ENCODE measurements around the gene DISC1. TPM values are rescaled to one million over a fixed set of nuclear protein-coding genes. Genes with fewer than 3 reads are reported as not detected.

Gene DISC1
- total RNA-seq, 1 donor from 2014 or later = 5.2 TPM

- Mint-ChIP-seq H3K27me3 (peaks cover 8% of the 10 kb centered on the region), H3K36me3 (ENCODE audit: insufficient read depth) (no peaks in the 10 kb centered on the region), H3K4me1 (ENCODE audit: low read depth) (peaks cover 7% of the 10 kb centered on the region), H3K9me3 (ENCODE audit: low read depth) (no peaks in the 10 kb centered on the region), H3K4me3 (ENCODE audit: low read depth) (no peak overlapping the region), H3K27ac (no peak overlapping the region)
- no peak for DNase-seq (ENCODE audit: low spot score, unreplicated experiment)
- no peak for TF ChIP-seq CTCF (IDR thresholded peaks at IDR 0.05; ENCODE audit: unreplicated experiment)
Observed at GRCh38 chr1:231855361-231855760, 228.8 kb downstream of the DISC1 start.

- H3K9me3 Mint-ChIP-seq (ENCODE audit: low read depth) = no peaks in the 10 kb centered on the region
- DNase-seq (ENCODE audit: low spot score, unreplicated experiment) = no peak
- peaks cover 3% of the 10 kb centered on the region for H3K4me1 Mint-ChIP-seq (ENCODE audit: low read depth)
Observed at GRCh38 chr1:231855926-231856325, 229.3 kb downstream of the DISC1 start.

GRCh38 chr1:231856426-231856825, 229.8 kb downstream of the DISC1 start:
- no peak for TF ChIP-seq CTCF (IDR thresholded peaks at IDR 0.05; ENCODE audit: unreplicated experiment)
- Mint-ChIP-seq H3K4me1 (ENCODE audit: low read depth) (peaks cover 3% of the 10 kb centered on the region), H3K9me3 (ENCODE audit: low read depth) (no peaks in the 10 kb centered on the region), H3K27me3 (peaks cover 11% of the 10 kb centered on the region), H3K4me3 (ENCODE audit: low read depth) (no peak overlapping the region), H3K36me3 (ENCODE audit: insufficient read depth) (no peaks in the 10 kb centered on the region), H3K27ac (no peak overlapping the region)
- no peak for DNase-seq (ENCODE audit: low spot score, unreplicated experiment)

More at GRCh38 chr1:231855926-231856325, 229.3 kb downstream of the DISC1 start:
- no peak for TF ChIP-seq CTCF (IDR thresholded peaks at IDR 0.05; ENCODE audit: unreplicated experiment)
- Mint-ChIP-seq H3K27me3 (peaks cover 11% of the 10 kb centered on the region), H3K36me3 (ENCODE audit: insufficient read depth) (no peaks in the 10 kb centered on the region), H3K27ac (no peak overlapping the region), H3K4me3 (ENCODE audit: low read depth) (no peak overlapping the region)

- no peak for TF ChIP-seq CTCF (IDR thresholded peaks at IDR 0.05; ENCODE audit: unreplicated experiment)
- H3K27ac Mint-ChIP-seq = no peak overlapping the region
- no peak for DNase-seq (ENCODE audit: low spot score, unreplicated experiment)
Observed at GRCh38 chr1:231856894-231857293, 230.3 kb downstream of the DISC1 start.

GRCh38 chr1:231857609-231858135, 231.1 kb downstream of the DISC1 start:
- H3K27ac Mint-ChIP-seq = no peak overlapping the region
- H3K9me3 Mint-ChIP-seq (ENCODE audit: low read depth) = no peaks in the 10 kb centered on the region
- DNase-seq (ENCODE audit: low spot score, unreplicated experiment) = no peak
- no peaks in the 10 kb centered on the region for H3K36me3 Mint-ChIP-seq (ENCODE audit: insufficient read depth)
- H3K4me3 Mint-ChIP-seq (ENCODE audit: low read depth) = no peak overlapping the region
- H3K4me1 Mint-ChIP-seq (ENCODE audit: low read depth) = peaks cover 3% of the 10 kb centered on the region
- H3K27me3 Mint-ChIP-seq = peaks cover 11% of the 10 kb centered on the region
- no peak for TF ChIP-seq CTCF (IDR thresholded peaks at IDR 0.05; ENCODE audit: unreplicated experiment)

More at GRCh38 chr1:231856894-231857293, 230.3 kb downstream of the DISC1 start:
- H3K4me1 Mint-ChIP-seq (ENCODE audit: low read depth) = peaks cover 3% of the 10 kb centered on the region
- no peaks in the 10 kb centered on the region for H3K9me3 Mint-ChIP-seq (ENCODE audit: low read depth)
- no peak overlapping the region for H3K4me3 Mint-ChIP-seq (ENCODE audit: low read depth)
- H3K27me3 Mint-ChIP-seq = peaks cover 11% of the 10 kb centered on the region
- H3K36me3 Mint-ChIP-seq (ENCODE audit: insufficient read depth) = no peaks in the 10 kb centered on the region

Data from progenitor cell of endocrine pancreas (in vitro differentiated cells).